ENCODE data around the gene STK25.

- TF ChIP-seq TAF1 (IDR thresholded peaks at IDR 0.05; ENCODE audit: borderline replicate concordance, low read depth, low read length) (no peak), POLR2A (IDR thresholded peaks at IDR 0.05; ENCODE audit: low read depth, low read length) (no peak), POLR2AphosphoS5 (IDR thresholded peaks at IDR 0.05; ENCODE audit: low read depth, low read length) (no peak)
These were observed 6.8 kb downstream of the STK25 start for GRCh38 chr2:241501551-241501950.
